ENCODE results near the gene PPTC7.

DNA sequence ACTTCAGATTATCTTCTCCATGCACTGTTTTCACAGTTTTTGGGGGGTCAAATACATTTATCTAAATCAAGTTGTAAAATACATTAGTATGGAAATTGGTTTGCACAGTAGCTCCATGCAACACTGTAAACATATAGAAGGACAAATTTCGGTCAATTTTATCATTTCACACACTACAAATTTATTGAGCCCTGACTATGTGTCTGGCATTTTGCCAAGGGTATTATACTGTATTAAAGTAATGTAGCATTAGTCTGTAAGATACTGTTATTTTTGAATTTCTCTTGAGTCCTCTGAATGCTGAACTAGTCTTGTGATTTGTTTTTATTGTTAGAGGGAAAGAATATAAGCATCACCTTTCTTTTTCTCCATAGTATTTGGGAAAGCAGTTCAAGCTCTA is 79.7 kb downstream of the PPTC7 start:
- TF ChIP-seq, protein P1, sequence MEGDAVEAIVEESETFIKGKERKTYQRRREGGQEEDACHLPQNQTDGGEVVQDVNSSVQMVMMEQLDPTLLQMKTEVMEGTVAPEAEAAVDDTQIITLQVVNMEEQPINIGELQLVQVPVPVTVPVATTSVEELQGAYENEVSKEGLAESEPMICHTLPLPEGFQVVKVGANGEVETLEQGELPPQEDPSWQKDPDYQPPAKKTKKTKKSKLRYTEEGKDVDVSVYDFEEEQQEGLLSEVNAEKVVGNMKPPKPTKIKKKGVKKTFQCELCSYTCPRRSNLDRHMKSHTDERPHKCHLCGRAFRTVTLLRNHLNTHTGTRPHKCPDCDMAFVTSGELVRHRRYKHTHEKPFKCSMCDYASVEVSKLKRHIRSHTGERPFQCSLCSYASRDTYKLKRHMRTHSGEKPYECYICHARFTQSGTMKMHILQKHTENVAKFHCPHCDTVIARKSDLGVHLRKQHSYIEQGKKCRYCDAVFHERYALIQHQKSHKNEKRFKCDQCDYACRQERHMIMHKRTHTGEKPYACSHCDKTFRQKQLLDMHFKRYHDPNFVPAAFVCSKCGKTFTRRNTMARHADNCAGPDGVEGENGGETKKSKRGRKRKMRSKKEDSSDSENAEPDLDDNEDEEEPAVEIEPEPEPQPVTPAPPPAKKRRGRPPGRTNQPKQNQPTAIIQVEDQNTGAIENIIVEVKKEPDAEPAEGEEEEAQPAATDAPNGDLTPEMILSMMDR (IDR thresholded peaks at IDR 0.05; ENCODE audit: low read depth, low read length, missing input control): no peak
- no peak for TF ChIP-seq GABPA (IDR thresholded peaks at IDR 0.05 in 1 of 2, conservative IDR thresholded peaks at IDR 0.05 in 1 of 2)
- TF ChIP-seq YY1 (IDR thresholded peaks at IDR 0.05): no peak
- no peak for TF ChIP-seq SP1 (IDR thresholded peaks at IDR 0.05)
- TF ChIP-seq, protein P2, sequence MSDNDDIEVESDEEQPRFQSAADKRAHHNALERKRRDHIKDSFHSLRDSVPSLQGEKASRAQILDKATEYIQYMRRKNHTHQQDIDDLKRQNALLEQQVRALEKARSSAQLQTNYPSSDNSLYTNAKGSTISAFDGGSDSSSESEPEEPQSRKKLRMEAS (IDR thresholded peaks at IDR 0.05): no peak
- TF ChIP-seq, protein P3, sequence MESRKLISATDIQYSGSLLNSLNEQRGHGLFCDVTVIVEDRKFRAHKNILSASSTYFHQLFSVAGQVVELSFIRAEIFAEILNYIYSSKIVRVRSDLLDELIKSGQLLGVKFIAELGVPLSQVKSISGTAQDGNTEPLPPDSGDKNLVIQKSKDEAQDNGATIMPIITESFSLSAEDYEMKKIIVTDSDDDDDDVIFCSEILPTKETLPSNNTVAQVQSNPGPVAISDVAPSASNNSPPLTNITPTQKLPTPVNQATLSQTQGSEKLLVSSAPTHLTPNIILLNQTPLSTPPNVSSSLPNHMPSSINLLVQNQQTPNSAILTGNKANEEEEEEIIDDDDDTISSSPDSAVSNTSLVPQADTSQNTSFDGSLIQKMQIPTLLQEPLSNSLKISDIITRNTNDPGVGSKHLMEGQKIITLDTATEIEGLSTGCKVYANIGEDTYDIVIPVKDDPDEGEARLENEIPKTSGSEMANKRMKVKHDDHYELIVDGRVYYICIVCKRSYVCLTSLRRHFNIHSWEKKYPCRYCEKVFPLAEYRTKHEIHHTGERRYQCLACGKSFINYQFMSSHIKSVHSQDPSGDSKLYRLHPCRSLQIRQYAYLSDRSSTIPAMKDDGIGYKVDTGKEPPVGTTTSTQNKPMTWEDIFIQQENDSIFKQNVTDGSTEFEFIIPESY (IDR thresholded peaks at IDR 0.05): no peak
- no peak for TF ChIP-seq RAD21 (IDR thresholded peaks at IDR 0.05)
- TF ChIP-seq, protein P4, sequence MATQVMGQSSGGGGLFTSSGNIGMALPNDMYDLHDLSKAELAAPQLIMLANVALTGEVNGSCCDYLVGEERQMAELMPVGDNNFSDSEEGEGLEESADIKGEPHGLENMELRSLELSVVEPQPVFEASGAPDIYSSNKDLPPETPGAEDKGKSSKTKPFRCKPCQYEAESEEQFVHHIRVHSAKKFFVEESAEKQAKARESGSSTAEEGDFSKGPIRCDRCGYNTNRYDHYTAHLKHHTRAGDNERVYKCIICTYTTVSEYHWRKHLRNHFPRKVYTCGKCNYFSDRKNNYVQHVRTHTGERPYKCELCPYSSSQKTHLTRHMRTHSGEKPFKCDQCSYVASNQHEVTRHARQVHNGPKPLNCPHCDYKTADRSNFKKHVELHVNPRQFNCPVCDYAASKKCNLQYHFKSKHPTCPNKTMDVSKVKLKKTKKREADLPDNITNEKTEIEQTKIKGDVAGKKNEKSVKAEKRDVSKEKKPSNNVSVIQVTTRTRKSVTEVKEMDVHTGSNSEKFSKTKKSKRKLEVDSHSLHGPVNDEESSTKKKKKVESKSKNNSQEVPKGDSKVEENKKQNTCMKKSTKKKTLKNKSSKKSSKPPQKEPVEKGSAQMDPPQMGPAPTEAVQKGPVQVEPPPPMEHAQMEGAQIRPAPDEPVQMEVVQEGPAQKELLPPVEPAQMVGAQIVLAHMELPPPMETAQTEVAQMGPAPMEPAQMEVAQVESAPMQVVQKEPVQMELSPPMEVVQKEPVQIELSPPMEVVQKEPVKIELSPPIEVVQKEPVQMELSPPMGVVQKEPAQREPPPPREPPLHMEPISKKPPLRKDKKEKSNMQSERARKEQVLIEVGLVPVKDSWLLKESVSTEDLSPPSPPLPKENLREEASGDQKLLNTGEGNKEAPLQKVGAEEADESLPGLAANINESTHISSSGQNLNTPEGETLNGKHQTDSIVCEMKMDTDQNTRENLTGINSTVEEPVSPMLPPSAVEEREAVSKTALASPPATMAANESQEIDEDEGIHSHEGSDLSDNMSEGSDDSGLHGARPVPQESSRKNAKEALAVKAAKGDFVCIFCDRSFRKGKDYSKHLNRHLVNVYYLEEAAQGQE (IDR thresholded peaks at IDR 0.05): no peak
- TF ChIP-seq FOXA1 (IDR thresholded peaks at IDR 0.05): no peak
- TF ChIP-seq, protein P5, sequence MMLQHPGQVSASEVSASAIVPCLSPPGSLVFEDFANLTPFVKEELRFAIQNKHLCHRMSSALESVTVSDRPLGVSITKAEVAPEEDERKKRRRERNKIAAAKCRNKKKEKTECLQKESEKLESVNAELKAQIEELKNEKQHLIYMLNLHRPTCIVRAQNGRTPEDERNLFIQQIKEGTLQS (IDR thresholded peaks at IDR 0.05): no peak
- TF ChIP-seq TAF1 (conservative IDR thresholded peaks at IDR 0.05): no peak
- no peak for TF ChIP-seq HNF4G (IDR thresholded peaks at IDR 0.05)
- TF ChIP-seq EGR1 (IDR thresholded peaks at IDR 0.05; ENCODE audit: low read depth in 2 of 2): no peak

All from liver (tissue), 3 donors.